GM12865 (cell line): ENCODE results near the gene ITM2A.

Source experiments
- DNase-seq: peaks from one replicate; pipeline ENCODE4 v3.0.0; 2010; ENCODE audit warnings: low read depth
- H3K4me3 ChIP-seq: 2 replicates; pipeline ENCODE4 v1.5.1; 2011; ENCODE audit warnings: mild to moderate bottlenecking, low read depth, low read length, control low read depth
- CTCF ChIP-seq: IDR thresholded peaks from 2 replicates; pipeline ENCODE4 v1.5.1; 2011; ENCODE audit warnings: low read length, control low read depth, low read depth, inconsistent platforms; ENCODE audit not compliant: insufficient read depth; ENCODE audit errors: missing control alignments

ITM2A gene

DNA sequence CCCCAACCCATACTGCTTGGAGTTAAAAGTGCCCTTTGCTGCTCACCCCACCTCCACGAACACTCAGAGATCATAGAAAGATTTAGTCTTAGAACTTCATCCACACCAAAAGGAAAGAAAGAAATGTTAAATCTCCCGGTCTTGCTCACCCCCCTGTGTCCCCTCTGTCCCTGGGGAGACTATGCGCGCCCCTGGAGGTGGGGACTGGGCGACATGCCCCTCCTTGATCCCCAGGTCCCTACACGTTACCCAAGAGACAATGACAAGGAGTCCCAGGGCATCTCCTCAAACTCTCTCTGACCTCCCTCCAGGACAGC lies 620 bp downstream of the ITM2A start:
- peak; percentile 10 for DNase-seq
- TF ChIP-seq CTCF, result no peak
- H3K4me3 ChIP-seq, result peak overlapping the region; percentile 65

DNA sequence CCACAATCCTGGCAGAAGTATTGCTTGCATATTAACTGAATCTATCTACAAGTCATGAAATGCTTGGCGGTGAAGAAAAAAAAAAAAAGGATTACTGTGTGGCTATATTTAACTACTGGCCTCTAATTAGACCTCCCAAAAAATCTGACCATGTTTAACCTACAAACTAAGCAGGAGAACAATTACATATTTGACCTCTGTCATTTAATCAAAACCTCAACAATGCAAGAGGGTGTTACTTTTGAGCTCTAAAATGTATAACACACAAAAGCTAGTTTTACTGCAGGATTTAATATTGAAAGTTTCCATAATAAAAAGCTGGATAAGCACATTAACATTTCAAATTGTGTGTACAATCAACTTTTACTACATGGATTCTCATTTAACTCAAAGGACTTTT lies 1.5 kb downstream of the ITM2A start:
- no peak for TF ChIP-seq CTCF
- no peak for DNase-seq
- peak overlapping the region; percentile 65 for H3K4me3 ChIP-seq

DNA sequence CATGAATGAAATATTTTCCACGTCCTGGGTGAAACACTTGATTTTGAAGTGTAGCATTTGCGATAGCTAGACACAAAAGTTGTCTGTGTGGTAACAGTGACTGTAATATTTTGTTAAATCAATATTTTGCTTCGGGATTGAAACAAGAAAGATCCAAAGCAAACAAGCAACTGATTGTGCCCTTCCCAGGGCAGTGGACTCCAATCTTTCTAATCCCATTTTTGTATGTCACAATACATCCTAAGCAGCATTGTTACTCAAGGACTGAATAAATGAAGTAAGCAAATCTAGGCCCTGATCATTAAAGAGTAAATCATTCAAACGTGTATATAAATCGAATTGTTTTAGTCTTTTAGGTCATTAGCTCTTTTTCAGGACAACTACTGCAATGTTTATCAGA lies 2.8 kb downstream of the ITM2A start:
- no peak overlapping the region for H3K4me3 ChIP-seq
- no peak for DNase-seq
- TF ChIP-seq CTCF, result no peak

DNA sequence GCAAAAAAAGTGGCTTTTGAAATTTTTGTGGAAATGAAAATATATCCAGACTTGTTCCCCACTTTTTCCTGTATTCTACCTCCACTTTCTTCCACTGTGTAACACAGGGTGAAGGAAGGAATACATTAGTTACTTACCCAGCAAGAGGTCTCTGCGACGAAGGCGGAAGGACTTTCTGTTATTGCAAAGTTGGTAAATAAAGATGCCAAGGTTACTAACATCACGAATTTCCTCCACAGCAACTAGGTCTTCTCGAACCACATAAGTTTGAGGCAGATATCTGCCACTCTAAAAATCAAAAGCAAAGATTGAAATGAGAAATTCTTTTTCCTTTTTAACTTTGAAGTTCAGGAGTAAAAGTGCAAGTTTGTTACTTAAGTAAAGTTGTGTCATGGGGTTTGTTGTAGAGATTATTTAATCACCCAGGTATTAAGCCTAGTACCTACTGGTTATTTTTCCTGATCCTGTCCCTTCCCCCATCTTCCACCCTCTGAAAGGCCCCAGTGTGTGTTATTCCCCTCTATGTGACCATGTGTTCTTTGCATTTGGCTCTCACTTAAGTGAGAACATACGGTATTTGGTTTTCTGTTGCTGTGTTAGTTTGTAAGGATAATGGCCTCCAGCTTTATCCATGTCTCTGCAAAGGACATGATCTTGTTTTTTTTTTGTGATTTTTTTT lies 5.8 kb downstream of the ITM2A start:
- no peak for DNase-seq

DNA sequence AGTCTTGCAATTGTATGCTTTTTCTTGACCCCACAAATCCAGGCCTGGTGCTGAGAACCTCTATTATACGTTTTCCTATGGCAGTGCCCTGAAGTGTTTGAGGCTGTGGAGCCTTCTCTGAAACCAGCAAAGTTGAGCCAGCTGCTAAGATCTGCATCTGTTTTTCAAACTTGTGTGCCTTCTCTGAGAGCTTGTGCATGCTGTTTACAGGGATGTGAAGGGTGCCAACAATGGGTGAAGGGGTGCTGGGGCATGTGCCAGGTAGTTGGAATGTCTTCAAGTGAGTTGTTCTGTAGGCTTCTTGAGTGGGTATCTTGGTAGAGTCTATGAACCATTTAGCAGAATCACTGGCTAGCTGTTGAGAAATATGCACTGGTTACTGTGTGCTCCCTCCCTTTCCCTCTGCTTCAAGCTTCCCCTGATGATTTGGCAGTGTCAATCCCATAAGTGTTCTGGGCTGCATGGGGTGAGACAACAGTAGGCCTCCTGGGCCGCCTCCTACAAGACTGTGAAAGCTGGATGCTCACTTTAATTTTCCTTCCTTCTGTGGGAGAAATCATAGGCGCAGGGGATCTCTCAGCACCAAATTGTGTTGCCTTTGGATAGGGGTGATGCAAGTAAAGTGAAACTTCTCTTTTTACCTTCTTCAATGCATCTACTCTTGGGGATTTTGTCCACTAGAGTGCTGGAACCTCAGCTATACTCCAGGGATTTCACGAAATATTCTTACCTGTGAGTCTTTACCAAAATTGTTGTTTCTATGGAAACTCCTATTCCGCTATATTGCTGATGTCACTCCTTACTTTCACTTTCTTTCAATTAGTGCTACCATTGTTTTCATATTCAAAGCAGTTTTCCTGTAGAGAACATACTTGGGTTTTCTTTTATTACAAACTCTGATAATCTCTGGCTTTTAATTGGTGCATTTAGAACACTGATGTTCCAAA lies 30.0 kb downstream of the ITM2A start:
- TF ChIP-seq CTCF, result no peak
- H3K4me3 ChIP-seq, result no peak overlapping the region
- no peak for DNase-seq

More for the DNA sequence above, 5.8 kb downstream of the ITM2A start:
- no peak overlapping the region for H3K4me3 ChIP-seq
- TF ChIP-seq CTCF, result no peak

DNA sequence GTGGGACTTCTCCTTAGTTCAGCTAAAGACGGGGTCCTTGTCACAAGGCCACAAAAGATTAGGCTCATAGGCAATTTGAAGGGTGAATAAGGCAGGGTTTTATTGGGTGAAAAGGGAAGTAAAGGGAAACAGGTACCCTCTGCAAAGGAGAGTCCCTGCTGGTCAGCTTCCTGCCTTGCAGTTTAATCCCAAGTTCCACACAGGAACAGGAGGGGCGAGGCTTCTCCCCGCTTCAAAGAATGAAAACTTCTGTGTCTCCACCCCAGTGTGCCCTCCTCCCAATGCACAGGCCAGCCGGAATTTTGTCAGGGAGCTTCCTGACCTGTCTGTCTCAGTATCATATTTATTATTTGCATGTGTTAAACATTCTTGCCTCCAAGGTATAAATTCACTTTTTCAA lies 37.1 kb downstream of the ITM2A start:
- no peak overlapping the region for H3K4me3 ChIP-seq
- DNase-seq, result no peak
- no peak for TF ChIP-seq CTCF
